ENCODE measurements around the gene TMEM61. TPM values are rescaled to one million over a fixed set of nuclear protein-coding genes. Genes with fewer than 3 reads are reported as not detected.
A peak's percentile ranks its signal among the peaks of the same experiment; 100 is the strongest.

TMEM61 gene
- total RNA-seq, 1 donor from 2014 or later: not detected

- intact Hi-C loops (cut with DNase I): loop anchor here (1.0 kb wide), 1 partner anchor 46 kb away; no protein-coding TSS in a partner anchor
- ATAC-seq: no peak
- DNase-seq (ENCODE audit: missing footprints): no peak
Observed at GRCh38 chr1:54995835-54996234, 15.4 kb downstream of the TMEM61 start.

- ATAC-seq: peak; percentile 78
- intact Hi-C loops (cut with DNase I): loop anchor here (1.0 kb wide), 1 partner anchor 46 kb away; no protein-coding TSS in a partner anchor
- DNase-seq (ENCODE audit: missing footprints): peak; percentile 86
Observed at GRCh38 chr1:54996359-54996868, 16.0 kb downstream of the TMEM61 start.

GRCh38 chr1:54996869-54997710, 16.7 kb downstream of the TMEM61 start:
- DNase-seq (ENCODE audit: missing footprints) (no peak), ATAC-seq (no peak)
- intact Hi-C loops (cut with DNase I): loop anchor here (1.0 kb wide), 1 partner anchor 47 kb away; no protein-coding TSS in a partner anchor

- intact Hi-C loops (cut with DNase I): no loop called here
- DNase-seq (ENCODE audit: missing footprints): no peak
- ATAC-seq: no peak
Observed at GRCh38 chr1:54997711-54997986, 17.2 kb downstream of the TMEM61 start.

- intact Hi-C loops (cut with DNase I): no loop called here
- DNase-seq (ENCODE audit: missing footprints) (no peak), ATAC-seq (no peak)
Observed at GRCh38 chr1:54998100-54998499, 17.7 kb downstream of the TMEM61 start.

- DNase-seq (ENCODE audit: missing footprints) (no peak), ATAC-seq (no peak)
- intact Hi-C loops (cut with DNase I): no loop called here
Observed at GRCh38 chr1:54998677-54999076, 18.2 kb downstream of the TMEM61 start, which contains the start of gene BSND. BSND (plus strand) TSS chr1:54998933; CDS start chr1:54999187, 254 bp downstream.

- ATAC-seq (no peak), DNase-seq (ENCODE audit: missing footprints) (no peak)
- intact Hi-C loops (cut with DNase I): no loop called here
Observed at GRCh38 chr1:55000110-55001085, 20.0 kb downstream of the TMEM61 start.

- intact Hi-C loops (cut with DNase I): no loop called here
- DNase-seq (ENCODE audit: missing footprints) (no peak), ATAC-seq (no peak)
Observed at GRCh38 chr1:55001311-55001710, 20.9 kb downstream of the TMEM61 start.

GRCh38 chr1:55002686-55003085, 22.3 kb downstream of the TMEM61 start:
- intact Hi-C loops (cut with DNase I): no loop called here
- ATAC-seq: no peak
- DNase-seq (ENCODE audit: missing footprints): no peak

GRCh38 chr1:55005351-55006140, 25.1 kb downstream of the TMEM61 start:
- DNase-seq (ENCODE audit: missing footprints) (no peak), ATAC-seq (no peak)
- intact Hi-C loops (cut with DNase I): no loop called here

- no peak for DNase-seq (ENCODE audit: missing footprints)
- ATAC-seq: no peak
- intact Hi-C loops (cut with DNase I): no loop called here
Observed at GRCh38 chr1:55006931-55007330, 26.5 kb downstream of the TMEM61 start.

GRCh38 chr1:55007625-55008024, 27.2 kb downstream of the TMEM61 start:
- DNase-seq (ENCODE audit: missing footprints) (no peak), ATAC-seq (no peak)
- intact Hi-C loops (cut with DNase I): no loop called here

GRCh38 chr1:55010194-55010886, 29.9 kb downstream of the TMEM61 start:
- no peak for ATAC-seq
- no peak for DNase-seq (ENCODE audit: missing footprints)
- intact Hi-C loops (cut with DNase I): no loop called here

- DNase-seq (ENCODE audit: missing footprints) (no peak), ATAC-seq (no peak)
- intact Hi-C loops (cut with DNase I): no loop called here
Observed at GRCh38 chr1:55010887-55011217, 30.4 kb downstream of the TMEM61 start.

GRCh38 chr1:55012661-55013060, 32.2 kb downstream of the TMEM61 start:
- no peak for DNase-seq (ENCODE audit: missing footprints)
- no peak for ATAC-seq

GRCh38 chr1:55015123-55015522, 34.7 kb downstream of the TMEM61 start:
- DNase-seq (ENCODE audit: missing footprints) (no peak), ATAC-seq (no peak)
- intact Hi-C loops (cut with DNase I): no loop called here

More at GRCh38 chr1:55012661-55013060, 32.2 kb downstream of the TMEM61 start:
- intact Hi-C loops (cut with DNase I): no loop called here

- intact Hi-C loops (cut with DNase I): no loop called here
- no peak for DNase-seq (ENCODE audit: missing footprints)
- no peak for ATAC-seq
Observed at GRCh38 chr1:55015731-55016620, 35.5 kb downstream of the TMEM61 start.
